Stimulated activated CD4-positive, alpha-beta T cell treated with anti-CD3 and anti-CD28 coated beads, Interleukin-12 subunit alpha, Interleukin-12 subunit beta, amount 100 ng/mL, for 48 hours (primary cell): ENCODE results near the gene NECTIN1.

Experiments
- DNase-seq, 3 donors: peaks; one replicate each; pipeline ENCODE4 v3.0.0-alpha.2; 2020; ENCODE audit warnings: low read depth in 2 of 3, low spot score in 1 of 3

The NECTIN1 gene

DNA sequence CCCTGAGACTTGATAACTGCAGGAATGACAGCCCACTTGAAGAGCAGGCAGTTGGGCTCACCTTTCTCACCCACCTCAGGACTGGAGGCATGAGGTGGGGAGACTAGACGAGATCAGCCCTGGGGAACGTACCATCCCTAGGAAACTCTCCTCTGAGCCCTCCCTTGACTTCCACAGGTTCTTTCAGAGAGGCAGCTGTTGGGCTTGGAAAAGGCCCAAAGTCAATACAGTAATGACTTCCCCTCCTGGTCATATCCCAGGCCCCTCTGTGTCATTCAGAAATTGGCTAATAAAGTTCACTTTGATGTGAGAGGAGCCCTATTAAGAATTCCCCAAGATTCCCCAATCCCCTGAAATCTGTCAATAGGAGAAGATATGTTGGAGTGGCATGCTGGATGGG, 5.8 kb upstream of the NECTIN1 start:
- no peak for DNase-seq

DNA sequence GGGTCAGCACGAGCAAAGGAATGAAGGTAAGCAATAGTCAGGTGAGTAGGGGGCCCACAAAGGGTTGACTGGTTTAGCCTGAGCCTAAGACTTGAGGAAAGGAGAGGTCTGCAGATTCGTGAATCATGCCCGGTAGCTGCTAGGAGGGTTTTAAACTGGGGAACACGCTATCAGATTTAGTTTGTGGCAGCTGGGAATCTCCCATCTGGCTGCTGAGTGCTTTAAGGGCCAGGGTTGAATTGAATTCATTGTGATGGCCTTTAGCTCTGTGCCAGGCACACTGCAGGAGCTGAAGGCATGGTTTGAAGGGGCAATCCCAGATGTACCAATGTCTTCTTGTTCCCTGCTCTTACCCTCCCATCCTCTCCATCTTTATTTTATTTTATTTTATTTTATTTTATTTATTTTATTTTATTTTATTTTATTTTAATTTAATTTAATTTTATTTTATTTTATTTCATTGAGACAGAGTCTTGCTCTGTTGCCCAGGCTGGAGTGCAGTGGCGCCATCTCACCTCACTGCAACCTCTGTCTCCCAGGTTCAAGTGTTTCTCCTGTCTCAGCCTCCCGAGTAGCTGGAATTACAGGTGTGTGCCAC, 1.9 kb upstream of the NECTIN1 start:
- no peak for DNase-seq

DNA sequence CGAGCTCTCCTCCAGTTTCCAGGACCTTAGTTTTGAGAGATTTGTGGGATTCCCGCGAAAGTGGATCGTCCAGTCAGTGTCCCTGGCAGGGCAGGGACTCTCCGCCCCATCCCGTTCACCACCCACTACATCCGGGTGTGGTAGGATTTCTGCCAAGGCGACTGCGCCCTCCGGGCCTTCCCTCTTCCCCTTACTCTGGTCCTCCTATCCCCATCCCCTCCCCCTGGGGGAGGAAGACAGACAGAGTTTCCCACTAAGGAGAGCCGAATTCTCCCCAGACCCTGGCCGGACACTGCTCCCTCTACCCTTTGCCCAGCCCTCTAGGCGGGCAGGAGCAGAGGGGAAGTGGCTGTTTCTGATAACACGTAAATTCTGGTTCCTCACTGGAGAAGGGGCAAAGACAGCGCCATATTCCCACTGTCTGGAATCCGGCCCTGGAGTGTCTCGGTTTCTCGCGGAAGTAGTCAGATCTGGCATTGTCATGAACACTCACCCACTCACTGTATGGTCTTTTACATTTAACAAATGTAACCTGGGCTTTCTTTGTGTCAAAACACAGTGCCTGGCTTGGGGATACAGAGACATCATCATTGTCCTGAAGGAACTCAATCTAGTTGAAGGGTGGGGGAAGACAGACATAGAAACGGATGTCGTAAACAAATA, 1.1 kb upstream of the NECTIN1 start:
- no peak for DNase-seq

DNA sequence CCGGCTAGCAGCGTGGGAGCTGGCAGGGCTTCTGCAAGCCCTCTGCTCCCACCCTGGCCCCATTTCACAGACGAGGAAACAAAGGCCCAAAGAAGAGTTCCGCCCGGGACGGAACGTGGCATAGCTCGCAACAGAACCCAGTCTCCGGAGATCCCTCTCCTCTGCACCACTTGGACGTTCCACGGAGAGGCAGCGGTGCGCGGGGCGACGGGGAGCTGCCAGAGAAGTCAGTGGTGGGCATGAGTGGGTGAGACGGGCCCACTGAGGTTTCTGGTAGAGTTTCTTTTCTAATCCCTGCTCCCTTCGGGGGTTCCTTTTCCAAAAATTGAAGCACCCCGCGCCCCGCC, 554 bp upstream of the NECTIN1 start:
- no peak for DNase-seq

DNA sequence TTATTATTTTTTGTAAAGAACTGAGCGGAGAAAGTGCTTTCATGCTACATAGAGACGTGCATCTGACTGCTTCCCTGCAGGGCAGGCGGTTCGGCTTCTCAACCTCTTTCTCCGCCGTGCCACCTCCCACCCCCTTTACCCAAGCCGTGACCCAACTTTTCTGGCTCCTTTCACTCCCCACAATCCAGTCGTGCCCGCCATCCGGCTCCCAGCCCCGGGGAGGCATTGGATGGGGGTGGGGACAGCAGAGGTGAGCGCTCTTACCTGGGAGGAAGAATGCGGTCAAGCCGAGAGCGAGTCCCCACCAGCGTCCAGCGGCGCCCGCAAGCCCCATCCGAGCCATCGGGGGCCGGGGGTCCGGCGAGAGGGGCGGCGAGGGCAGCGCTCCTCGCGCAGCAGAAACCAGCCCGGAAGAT, 781 bp downstream of the NECTIN1 start:
- DNase-seq, result no peak

DNA sequence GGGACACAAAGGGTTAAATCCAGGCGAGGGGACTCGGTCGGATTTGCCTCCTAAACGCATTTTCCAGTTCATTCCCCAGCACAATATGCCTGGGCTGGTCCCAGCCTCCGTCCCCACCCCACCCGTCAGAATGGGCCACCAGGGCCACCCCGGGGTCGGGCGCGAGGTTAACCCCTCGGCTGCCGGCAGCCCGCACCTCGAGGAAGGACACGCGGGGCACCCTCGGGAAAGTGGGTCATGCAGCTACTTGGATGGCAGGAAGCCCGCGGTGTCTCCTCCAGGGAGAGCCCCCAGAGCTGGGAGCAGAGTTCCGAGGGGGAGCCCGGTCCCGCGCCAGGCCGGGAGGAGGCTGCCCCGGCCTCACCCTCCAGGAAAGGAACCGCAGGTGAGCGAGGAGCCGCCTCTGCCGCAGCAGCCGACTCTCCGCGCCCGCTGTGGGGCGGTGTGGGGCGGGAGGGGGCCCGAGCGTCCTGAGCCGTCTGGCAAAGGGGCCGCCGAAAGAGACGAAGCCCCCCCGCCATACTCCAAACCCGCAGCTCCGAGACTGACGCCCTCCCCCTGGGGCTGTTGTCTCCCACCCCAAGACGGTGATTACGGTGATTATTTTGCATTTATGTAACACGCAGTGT, 1.4 kb downstream of the NECTIN1 start:
- no peak for DNase-seq

DNA sequence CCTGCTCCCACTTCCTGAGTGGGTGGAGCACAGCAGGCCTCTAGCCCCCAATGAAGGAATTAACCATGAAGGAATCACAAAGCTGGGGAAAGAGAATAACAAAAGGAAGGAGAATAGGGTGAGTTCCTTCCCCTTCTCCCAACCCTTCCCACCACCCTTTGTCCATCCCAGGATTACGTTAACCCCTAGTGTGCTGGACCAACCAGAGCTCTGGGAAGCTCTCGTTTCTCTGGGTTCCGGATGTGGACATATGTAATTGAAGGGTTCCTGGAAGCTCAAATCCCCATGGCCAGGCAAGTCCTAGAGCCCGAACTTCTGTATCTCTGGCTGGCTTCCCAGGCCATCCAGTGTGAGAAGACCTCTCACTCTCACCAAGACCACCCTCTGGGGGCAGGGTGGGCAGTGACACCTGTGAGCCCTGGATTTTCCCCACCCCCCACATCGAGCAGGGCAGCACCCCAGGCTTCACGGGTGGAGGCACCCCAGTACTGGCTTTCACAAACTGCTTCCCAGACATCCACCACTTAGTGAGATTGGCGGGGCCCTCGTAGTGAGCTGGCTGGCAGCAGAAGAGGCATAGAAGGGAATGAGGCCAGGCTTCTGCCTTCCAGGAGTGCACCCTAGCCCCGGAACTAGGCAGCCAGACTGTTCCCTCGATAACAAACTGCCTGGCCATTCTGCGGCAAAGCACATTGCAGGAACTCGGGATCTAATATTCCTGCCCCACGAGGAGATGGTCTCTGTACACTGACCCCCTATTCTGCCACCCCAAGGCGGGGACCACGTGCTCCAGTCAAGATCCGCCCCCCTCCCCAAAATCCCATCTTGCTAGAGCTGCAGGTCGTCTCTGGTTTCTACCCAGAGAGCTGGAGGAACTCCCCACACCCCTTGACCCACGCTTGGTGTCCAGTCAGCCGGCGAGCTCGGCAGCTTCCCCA, 2.1 kb downstream of the NECTIN1 start:
- no peak for DNase-seq

DNA sequence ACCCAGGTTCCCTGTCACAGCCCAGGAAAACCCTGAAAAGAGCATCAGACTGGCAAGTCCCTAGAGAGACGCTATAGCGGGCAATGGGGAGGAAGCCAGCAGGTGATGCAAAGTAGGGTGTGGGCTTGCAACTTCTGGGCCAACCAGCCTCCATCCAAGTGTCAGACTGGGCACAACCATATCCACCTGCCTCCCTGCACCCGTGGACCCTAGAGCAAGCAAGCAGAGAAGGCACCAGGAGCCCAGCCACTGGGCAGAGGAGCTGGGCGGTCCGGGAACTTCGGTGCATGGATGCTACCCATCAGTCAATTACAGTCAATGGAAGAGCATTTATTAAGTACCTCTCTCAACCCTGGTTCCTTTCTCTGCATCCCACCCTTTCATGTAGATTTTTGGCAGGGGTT, 2.8 kb downstream of the NECTIN1 start:
- DNase-seq, result no peak

DNA sequence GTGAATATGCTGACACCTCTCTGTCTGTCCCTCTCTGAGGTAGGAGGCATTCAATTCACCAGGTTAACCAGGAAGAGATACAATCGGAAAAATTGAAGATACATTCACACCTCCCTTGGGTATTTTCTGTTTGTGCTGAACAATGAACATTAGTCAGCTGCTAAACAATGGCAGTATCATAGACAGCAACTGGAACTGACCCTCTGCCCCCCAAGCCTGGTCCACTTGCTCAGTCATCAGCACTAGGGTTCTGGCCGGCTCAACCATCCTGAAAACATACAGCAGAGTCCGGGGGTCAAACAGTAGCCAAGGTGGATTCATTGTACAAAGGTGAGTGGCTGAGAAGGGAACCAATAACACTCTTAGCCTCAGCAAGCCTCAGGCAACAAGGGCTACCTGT, 4.0 kb downstream of the NECTIN1 start:
- DNase-seq, result no peak

DNA sequence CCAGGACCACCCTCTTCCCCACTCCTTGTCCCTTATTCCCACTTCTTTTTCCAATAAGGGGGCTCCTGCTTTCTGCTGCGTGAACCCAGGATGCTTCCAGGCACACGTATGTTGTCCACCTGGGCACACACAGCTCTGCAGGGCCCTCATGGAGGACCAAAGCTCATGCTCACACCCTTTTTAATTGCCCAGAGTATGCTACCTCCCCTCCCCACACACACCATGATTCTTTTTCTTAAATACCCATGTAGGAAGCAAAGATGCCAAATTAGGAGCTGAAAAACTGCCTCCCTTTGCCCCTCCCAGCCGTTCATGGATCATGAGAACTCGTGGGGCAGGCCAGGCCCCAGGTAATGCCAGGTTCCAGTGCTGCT, 5.1 kb downstream of the NECTIN1 start:
- DNase-seq, result no peak

DNA sequence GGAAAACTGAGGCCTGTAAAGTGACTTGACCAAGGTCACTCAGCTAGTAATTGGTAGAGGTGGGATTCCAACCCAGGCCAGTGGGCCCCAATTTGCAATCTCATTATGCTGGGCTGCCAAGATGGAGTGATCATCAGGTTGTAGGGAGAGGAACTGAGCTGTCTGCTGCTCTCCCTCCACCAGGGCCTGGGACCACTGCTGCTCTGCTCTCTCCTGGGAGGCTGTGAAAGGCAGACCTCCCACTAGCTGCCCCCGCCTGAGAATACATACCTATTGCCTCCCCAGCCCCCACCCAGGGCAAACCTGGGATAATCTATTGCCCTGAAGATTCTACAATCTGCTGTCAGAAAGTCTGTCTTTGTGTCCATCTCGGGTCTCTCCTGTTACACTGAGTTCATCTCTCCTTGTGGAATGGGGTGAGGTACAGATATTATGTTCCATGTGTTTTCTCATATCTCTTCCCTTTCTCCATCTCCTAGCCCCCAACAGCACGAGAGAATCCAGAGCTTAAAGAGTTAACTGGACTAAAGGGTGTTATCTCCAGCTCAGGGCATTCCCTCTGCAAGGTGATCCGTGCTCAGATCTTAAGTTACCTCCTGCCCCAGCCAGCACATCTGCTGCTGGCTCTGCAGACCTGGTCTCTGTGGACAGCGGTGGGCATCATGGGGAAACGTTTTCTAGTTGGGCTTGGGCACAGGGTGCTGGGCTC, 5.6 kb downstream of the NECTIN1 start:
- DNase-seq, result no peak

DNA sequence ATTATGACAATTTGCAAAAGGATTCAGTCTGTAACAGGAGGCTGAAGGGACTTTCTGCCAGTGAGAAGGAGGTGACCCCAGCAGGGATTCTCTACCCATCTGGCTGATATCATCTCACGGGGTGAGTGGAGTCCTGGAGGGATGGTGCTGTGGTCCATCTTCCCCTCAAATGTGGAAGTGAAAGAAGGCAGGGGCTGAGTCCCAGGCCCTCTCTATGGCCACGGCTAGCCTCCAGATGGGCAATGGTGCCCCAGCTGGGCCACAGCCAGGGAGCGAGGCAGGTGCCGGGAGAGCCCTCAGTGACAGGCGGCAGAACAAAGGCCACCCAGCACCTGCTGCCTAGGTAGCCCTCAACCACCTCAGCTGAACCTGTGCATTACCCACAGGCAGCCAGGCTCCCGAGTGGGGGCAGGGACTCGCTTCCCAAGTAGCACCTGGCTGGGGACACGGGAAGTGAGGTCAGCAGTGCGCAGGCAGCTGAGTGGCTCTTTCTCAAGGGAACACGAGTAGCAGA, 6.7 kb downstream of the NECTIN1 start:
- DNase-seq, result no peak

DNA sequence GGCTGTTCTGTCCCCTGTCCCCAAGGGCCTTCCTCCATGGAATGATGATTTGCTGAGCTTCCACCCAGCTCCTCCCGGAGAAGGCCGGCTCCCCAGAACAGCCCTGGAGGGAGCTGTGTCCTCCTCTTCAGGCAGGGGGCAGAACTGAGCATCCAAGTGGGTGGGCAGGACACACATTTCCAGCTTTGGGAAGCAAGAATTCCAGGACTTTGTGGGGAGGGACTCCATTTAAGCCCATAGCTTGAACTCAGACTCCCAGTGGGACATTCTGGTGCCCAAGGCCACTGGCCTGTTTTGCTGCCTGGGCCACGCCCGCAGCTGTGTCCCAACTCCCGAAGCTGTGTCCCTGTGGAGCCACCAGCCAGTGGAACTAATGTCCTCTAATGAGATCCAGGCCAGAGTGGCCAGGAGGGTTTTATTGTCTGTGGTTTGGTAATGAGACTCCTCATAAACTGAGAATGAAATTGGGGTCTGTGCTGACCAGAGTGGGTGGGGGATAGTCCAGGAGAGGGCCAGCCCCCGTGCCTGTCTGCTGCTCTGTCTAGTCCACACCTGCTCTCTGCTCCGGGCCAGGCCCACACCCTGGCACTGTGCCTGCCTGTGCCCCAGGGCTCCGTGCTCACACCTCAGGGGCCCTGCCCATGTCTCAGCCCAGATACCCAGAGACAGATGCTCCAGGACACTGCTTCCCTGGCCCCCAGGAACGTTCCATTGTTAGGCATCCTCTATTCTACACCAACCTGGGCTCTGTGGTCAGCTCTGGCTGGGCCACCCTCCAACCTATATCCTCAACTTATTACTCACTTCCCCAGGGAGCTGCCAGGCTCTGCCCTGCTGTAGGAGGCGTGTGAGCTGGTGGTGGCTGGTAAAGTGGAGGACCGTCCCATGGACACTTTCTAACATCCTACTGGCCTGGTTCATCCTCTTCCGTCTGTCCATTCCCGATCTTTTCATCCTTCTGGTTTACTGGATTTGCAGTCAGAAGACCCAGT, 7.6 kb downstream of the NECTIN1 start:
- no peak for DNase-seq

DNA sequence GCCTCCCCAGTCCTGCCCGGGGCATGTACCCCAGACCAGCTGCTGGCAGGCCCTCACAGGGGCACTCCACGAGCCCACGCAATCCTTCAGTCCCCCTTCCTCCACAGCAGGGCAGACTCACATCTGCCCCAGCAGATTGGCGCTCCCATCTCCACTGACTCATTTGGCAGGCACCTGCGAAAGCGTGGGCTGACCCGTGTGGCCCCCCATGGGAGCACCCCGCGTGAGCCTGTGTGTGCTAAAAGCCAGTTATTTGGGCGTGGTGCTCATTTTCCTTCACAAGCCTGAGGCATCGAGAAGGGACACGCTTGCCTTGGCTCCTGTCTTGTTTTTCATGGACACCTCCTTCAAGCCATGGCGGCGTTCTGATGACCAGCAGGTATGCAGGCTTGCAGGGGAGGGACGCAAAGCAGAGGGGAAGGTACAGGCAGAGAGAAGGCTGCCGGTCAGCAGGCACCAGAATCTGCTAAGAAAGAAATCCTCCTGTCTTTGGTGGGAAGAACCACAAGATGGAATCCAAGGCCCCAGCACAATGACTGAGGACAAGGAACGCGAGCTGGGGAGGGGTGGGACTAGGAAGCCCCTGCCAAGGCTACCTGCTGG, 8.6 kb downstream of the NECTIN1 start:
- DNase-seq, result no peak

DNA sequence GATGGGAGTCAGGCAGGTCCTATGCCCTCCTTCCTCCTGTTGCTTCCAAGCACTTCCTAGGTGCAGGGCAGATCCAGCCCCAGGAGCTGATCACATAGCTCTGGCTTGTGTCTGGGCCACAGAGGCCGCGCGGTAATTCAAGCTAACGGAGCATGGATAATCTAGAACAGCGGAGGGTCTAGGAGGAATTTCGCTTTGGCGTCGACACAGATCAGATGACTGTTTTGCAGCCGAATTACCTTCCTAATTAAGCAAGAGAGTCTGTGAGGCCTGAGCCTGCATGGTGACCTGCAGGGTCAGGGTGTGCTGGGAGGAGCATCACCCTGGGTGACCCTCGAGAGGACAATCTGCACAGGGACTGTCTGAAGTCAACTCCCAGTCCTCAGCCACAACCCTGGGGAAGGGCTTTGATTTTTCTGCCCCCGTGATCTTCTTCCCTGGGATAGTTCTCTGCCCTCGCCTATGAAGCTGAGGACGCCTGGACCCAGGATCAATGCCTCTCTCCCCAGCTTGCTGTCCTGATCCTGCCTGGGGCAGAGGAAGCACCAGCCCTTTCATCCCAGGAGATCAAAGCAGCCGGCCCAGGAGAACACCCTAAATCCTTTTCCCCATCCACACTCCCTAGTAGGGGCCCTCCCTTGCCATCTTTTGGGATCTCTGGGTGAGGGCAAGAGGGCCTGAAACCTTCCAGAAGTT, 11.0 kb downstream of the NECTIN1 start:
- no peak for DNase-seq

DNA sequence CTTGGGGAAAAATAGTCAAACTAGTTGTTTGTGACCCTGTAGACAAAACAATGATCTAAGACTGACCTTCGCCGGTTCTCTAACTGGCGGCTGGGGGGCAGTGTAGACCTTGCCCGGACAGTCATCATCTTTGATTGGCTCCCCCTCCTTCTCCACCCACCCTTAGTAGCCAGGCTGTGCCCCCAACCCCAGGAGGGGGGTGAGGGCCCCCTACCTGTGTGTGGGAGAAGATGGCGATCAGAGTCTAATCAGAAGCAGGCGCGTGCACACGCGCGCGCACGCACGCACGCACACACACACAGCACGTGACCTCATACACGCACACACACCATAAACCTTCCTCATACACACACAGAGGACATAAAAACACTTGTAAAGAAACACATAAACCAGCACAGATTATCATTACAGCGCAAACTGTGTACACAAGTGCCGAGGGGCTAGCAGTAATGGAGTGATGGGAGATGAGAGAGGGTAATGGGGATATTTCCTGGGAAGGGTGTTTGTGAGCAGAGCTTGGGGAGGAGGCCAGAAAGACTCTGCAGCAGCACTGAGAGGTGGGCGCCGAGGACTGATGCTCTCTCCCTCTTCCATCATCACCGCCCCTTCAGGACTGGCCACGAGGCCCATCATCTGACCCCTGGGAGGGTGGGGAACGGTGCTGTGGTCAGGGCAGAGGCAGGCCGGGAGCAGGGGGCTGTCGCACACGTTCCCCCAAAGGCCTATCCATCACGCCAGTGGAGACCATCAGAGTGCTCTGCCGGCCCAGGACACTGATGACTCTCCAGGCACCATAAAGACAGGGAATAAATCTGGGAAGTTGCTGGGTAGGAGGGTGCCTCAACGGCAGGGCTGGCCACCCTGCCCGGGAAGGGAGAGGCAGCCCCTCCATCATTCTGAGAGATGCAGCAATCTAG, 12.2 kb downstream of the NECTIN1 start:
- DNase-seq, result no peak

DNA sequence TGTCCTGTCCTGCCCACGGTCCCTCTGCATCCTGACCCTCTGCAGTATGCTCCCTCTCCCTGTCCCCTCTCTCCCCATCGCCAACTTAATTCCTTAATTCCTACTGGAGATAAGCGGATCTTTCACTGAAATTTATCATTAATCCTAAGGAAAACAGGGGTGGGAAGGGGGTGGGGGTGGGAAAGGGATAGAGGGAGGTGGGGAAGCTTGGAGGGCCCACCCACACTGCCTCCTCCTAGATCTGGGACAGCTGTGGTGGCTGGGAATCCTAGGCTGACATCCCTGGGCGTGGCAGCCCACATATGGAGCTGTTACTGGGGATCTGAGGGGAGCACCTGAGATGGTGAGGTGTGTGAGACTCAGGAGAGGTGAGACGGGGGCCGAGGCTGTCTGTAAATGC, 14.4 kb downstream of the NECTIN1 start:
- no peak for DNase-seq

DNA sequence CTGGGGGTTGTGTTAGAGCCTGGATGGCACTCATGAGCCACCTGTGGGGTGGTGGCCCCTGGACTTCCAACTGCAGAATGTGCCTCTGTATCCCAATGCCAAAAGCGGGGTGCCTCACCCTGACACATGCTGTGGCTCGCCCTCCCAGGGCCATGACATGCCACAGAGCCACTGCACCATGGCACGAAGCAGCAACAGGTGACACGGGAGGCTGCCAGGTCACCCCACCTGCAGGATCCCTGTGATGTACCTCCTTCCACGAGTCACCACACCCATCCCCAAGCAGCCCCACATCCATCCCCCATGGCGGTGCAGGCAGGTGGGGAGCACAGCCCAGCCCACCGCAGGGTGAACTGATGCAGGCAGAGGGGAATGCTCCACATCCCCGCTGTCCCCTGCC, 14.8 kb downstream of the NECTIN1 start:
- no peak for DNase-seq
